ENCODE data around the gene DAP3. TPM values are rescaled to one million over a fixed set of nuclear protein-coding genes. Genes with fewer than 3 reads are reported as not detected.
"Not testable (repeated sequence)": the region's sequence is repeated elsewhere in the genome, so short reads cannot be mapped to it uniquely, and the experiment has no call there.

Gene DAP3
- total RNA-seq, 1 experiment from 2014 or later = 71.9 TPM

GRCh38 chr1:155748141-155748540 is 59.2 kb downstream of the DAP3 start:
- DNase-seq (ENCODE audit: low read depth, low spot score); in situ Hi-C loops (cut with HindIII; ENCODE audit: low pct_unique_long_range_greater_than_20kb, low sequenced_read_pairs): not testable (repeated sequence)

- in situ Hi-C loops (cut with HindIII; ENCODE audit: low pct_unique_long_range_greater_than_20kb, low sequenced_read_pairs); DNase-seq (ENCODE audit: low read depth, low spot score): not testable (repeated sequence)
Observed at GRCh38 chr1:155759017-155759416, 70.1 kb downstream of the DAP3 start.

GRCh38 chr1:155759966-155760630 is 71.2 kb downstream of the DAP3 start:
- in situ Hi-C loops (cut with HindIII; ENCODE audit: low pct_unique_long_range_greater_than_20kb, low sequenced_read_pairs) = no loop called here
- DNase-seq (ENCODE audit: low read depth, low spot score) = no peak

GRCh38 chr1:155760751-155761475 is 72.0 kb downstream of the DAP3 start:
- in situ Hi-C loops (cut with HindIII; ENCODE audit: low pct_unique_long_range_greater_than_20kb, low sequenced_read_pairs) = no loop called here
- no peak for DNase-seq (ENCODE audit: low read depth, low spot score)

- no peak for DNase-seq (ENCODE audit: low read depth, low spot score)
- in situ Hi-C loops (cut with HindIII; ENCODE audit: low pct_unique_long_range_greater_than_20kb, low sequenced_read_pairs) = no loop called here
Observed at GRCh38 chr1:155761736-155762405, 73.0 kb downstream of the DAP3 start.

- in situ Hi-C loops (cut with HindIII; ENCODE audit: low pct_unique_long_range_greater_than_20kb, low sequenced_read_pairs) = not testable (repeated sequence)
- DNase-seq (ENCODE audit: low read depth, low spot score) = peak; percentile 73
Observed at GRCh38 chr1:155763090-155763815, 74.4 kb downstream of the DAP3 start.

GRCh38 chr1:155763989-155764388 is 75.1 kb downstream of the DAP3 start:
- in situ Hi-C loops (cut with HindIII; ENCODE audit: low pct_unique_long_range_greater_than_20kb, low sequenced_read_pairs) = not testable (repeated sequence)

GRCh38 chr1:155767399-155767989 is 78.6 kb downstream of the DAP3 start:
- DNase-seq (ENCODE audit: low read depth, low spot score); in situ Hi-C loops (cut with HindIII; ENCODE audit: low pct_unique_long_range_greater_than_20kb, low sequenced_read_pairs): not testable (repeated sequence)

More at GRCh38 chr1:155763989-155764388, 75.1 kb downstream of the DAP3 start:
- DNase-seq (ENCODE audit: low read depth, low spot score) = not testable (repeated sequence)

- in situ Hi-C loops (cut with HindIII; ENCODE audit: low pct_unique_long_range_greater_than_20kb, low sequenced_read_pairs) = no loop called here
- DNase-seq (ENCODE audit: low read depth, low spot score) = no peak
Observed at GRCh38 chr1:155769257-155769656, 80.4 kb downstream of the DAP3 start.

- DNase-seq (ENCODE audit: low read depth, low spot score) = no peak
Observed at GRCh38 chr1:155773221-155773620, 84.3 kb downstream of the DAP3 start.

GRCh38 chr1:155776414-155776813 is 87.5 kb downstream of the DAP3 start:
- DNase-seq (ENCODE audit: low read depth, low spot score) = no peak
- in situ Hi-C loops (cut with HindIII; ENCODE audit: low pct_unique_long_range_greater_than_20kb, low sequenced_read_pairs) = no loop called here

More at GRCh38 chr1:155773221-155773620, 84.3 kb downstream of the DAP3 start:
- in situ Hi-C loops (cut with HindIII; ENCODE audit: low pct_unique_long_range_greater_than_20kb, low sequenced_read_pairs) = no loop called here

- in situ Hi-C loops (cut with HindIII; ENCODE audit: low pct_unique_long_range_greater_than_20kb, low sequenced_read_pairs) = no loop called here
- no peak for DNase-seq (ENCODE audit: low read depth, low spot score)
Observed at GRCh38 chr1:155777582-155777981, 88.7 kb downstream of the DAP3 start.

Other genes starting within 250 kb of the DAP3 start
- gene ASH1L, start 126.3 kb upstream of the DAP3 start, total RNA-seq (2014; rRNA removed; shearing (Covaris generic)) = 21.2 and 24.4 TPM in 2 replicates
- 31.6 and 34.0 TPM in 2 replicates for gene MSTO1, start 78.9 kb upstream of the DAP3 start, total RNA-seq (2014; rRNA removed; shearing (Covaris generic))
- gene YY1AP1, start 317 bp upstream of the DAP3 start, total RNA-seq (2014; rRNA removed; shearing (Covaris generic)) = 24.9 and 26.2 TPM in 2 replicates
- 15.9 and 16.7 TPM in 2 replicates for gene GON4L, start 168.1 kb downstream of the DAP3 start, total RNA-seq (2014; rRNA removed; shearing (Covaris generic))
- 1.9 and 2.2 TPM in 2 replicates for gene SYT11, start 170.5 kb downstream of the DAP3 start, total RNA-seq (2014; rRNA removed; shearing (Covaris generic))
- gene RIT1, start 222.3 kb downstream of the DAP3 start, total RNA-seq (2014; rRNA removed; shearing (Covaris generic)) = 18.2 and 21.6 TPM in 2 replicates
- 28.1 and 32.1 TPM in 2 replicates for gene KHDC4, start 245.3 kb downstream of the DAP3 start, total RNA-seq (2014; rRNA removed; shearing (Covaris generic))

Data from SK-MEL-5 (cell line).